ENCODE results near the gene CD33.

DNA sequence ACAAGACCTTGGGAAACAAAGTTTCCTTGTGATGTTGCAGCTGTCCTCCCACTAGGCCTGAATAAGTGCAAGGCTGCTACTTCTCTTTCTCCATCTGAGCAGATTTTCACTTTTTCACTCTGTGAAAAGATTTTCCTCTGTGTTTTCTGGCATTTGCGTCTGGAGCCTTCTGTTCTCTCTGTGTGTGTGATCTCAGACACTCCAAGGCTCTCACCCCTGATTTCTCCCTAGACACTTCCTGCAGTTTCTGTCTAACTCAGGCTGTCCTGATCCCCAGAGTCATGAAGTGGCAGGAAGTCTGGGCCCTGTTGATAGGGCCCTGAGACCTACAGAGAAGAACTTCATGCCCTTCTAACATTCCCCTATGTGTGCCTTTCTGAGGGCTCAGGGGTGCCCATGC, 45.6 kb upstream of the CD33 start:
- TF ChIP-seq, protein P1, sequence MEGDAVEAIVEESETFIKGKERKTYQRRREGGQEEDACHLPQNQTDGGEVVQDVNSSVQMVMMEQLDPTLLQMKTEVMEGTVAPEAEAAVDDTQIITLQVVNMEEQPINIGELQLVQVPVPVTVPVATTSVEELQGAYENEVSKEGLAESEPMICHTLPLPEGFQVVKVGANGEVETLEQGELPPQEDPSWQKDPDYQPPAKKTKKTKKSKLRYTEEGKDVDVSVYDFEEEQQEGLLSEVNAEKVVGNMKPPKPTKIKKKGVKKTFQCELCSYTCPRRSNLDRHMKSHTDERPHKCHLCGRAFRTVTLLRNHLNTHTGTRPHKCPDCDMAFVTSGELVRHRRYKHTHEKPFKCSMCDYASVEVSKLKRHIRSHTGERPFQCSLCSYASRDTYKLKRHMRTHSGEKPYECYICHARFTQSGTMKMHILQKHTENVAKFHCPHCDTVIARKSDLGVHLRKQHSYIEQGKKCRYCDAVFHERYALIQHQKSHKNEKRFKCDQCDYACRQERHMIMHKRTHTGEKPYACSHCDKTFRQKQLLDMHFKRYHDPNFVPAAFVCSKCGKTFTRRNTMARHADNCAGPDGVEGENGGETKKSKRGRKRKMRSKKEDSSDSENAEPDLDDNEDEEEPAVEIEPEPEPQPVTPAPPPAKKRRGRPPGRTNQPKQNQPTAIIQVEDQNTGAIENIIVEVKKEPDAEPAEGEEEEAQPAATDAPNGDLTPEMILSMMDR (IDR thresholded peaks at IDR 0.05; ENCODE audit: low read depth, low read length, poor library complexity, severe bottlenecking): no peak
- TF ChIP-seq EZH2phosphoT487 (IDR thresholded peaks at IDR 0.05; ENCODE audit: borderline replicate concordance, low read length): no peak
